AG04450 (cell line): Measurements from ENCODE around the gene BFSP1. TPM values are rescaled to one million over a fixed set of nuclear protein-coding genes. Genes with fewer than 3 reads are reported as not detected.

Experiments
- CTCF ChIA-PET: fragments of 300-600, 350-600 bp; formaldehyde crosslinking; extraction: SDS; loops from one replicate; lab custom pipeline; 2022; ENCODE audit warnings: antibody characterized with exemption, inconsistent platforms; lab: Charles Lee
- POLR2A ChIA-PET: fragments of 350-600 bp; formaldehyde crosslinking; extraction: SDS; loops from one replicate; lab custom pipeline; 2021; ENCODE audit warnings: antibody characterized with exemption, inconsistent platforms; lab: Yijun Ruan, JAX
- DNase-seq: peaks from one replicate; pipeline ENCODE4 v3.0.0-alpha.2; 2011; ENCODE audit warnings: low read depth, low spot score
- H3K27ac ChIP-seq: one replicate; pipeline ENCODE4 v1.5.1; 2012; ENCODE audit warnings: low read depth, low read length, control low read depth
- H3K27me3 ChIP-seq: one replicate; pipeline ENCODE4 v1.6.0; 2012; ENCODE audit warnings: low read length; ENCODE audit not compliant: control insufficient read depth, insufficient read depth
- H3K4me3 ChIP-seq: 2 replicates; pipeline ENCODE4 v1.5.1; 2011; ENCODE audit warnings: mild to moderate bottlenecking, low read depth, low read length, control low read depth
- H3K9me3 ChIP-seq: 2 replicates; pipeline ENCODE4 v1.5.1; 2012; ENCODE audit warnings: low read length; ENCODE audit not compliant: control insufficient read depth, insufficient read depth
- polyA plus RNA-seq: library from polyadenylated mRNA; depleted of rRNA; stranded (reverse); fragments of >200 nt; gene quantifications from 2 replicates; pipeline ENCODE4 v1.2.3, GENCODE V29; 2011
- TF ChIP-seq, protein P1 (sequence below): IDR thresholded peaks from 2 replicates; pipeline ENCODE4 v1.5.1; 2011; ENCODE audit warnings: low read depth, low read length, control low read depth, inconsistent platforms

Gene BFSP1
- polyA plus RNA-seq, 1 experiment: 2.9 TPM

GRCh38 chr20:17558941-17559304 lies 27.7 kb upstream of the BFSP1 start:
- Histone ChIP-seq H3K9me3 (no peaks in the 10 kb centered on the region), H3K27me3 (no peaks in the 10 kb centered on the region), H3K27ac (peak overlapping the region; percentile 99), H3K4me3 (peak overlapping the region; percentile 18)
- TF ChIP-seq, protein P1, sequence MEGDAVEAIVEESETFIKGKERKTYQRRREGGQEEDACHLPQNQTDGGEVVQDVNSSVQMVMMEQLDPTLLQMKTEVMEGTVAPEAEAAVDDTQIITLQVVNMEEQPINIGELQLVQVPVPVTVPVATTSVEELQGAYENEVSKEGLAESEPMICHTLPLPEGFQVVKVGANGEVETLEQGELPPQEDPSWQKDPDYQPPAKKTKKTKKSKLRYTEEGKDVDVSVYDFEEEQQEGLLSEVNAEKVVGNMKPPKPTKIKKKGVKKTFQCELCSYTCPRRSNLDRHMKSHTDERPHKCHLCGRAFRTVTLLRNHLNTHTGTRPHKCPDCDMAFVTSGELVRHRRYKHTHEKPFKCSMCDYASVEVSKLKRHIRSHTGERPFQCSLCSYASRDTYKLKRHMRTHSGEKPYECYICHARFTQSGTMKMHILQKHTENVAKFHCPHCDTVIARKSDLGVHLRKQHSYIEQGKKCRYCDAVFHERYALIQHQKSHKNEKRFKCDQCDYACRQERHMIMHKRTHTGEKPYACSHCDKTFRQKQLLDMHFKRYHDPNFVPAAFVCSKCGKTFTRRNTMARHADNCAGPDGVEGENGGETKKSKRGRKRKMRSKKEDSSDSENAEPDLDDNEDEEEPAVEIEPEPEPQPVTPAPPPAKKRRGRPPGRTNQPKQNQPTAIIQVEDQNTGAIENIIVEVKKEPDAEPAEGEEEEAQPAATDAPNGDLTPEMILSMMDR: no peak
- DNase-seq: no peak
- ChIA-PET POLR2A (interaction anchor here (3.1 to 3.5 kb wide), 2 partner anchors 11 to 15 kb away, joined by 15 to 28 read pairs; partner anchors contain the start of gene DSTN), CTCF (interaction anchor here (1.1 kb wide), 1 partner anchor 14 kb away, joined by 3 read pairs; no protein-coding TSS in a partner anchor)

- Histone ChIP-seq H3K27ac (peak overlapping the region; percentile 99), H3K27me3 (no peaks in the 10 kb centered on the region), H3K9me3 (no peaks in the 10 kb centered on the region), H3K4me3 (peak overlapping the region; percentile 53)
- peak; percentile 59 for DNase-seq
- POLR2A ChIA-PET: interaction anchor here (0.9 to 3.5 kb wide), 5 partner anchors 12 to 36 kb away, joined by 3 to 28 read pairs (median 4); partner anchors contain the start of genes BFSP1 and DSTN
- TF ChIP-seq, protein P1: no peak
- CTCF ChIA-PET: interaction anchor here (0.8 to 1.1 kb wide), 3 partner anchors 12 to 15 kb away, joined by 3 to 4 read pairs (median 4); partner anchors contain the start of gene DSTN
Measured at GRCh38 chr20:17558154-17558940, 27.2 kb upstream of the BFSP1 start.

GRCh38 chr20:17557675-17558006 lies 26.5 kb upstream of the BFSP1 start:
- CTCF ChIA-PET: interaction anchor here (0.6 to 1.8 kb wide), 4 partner anchors 9 to 21 kb away, joined by 3 to 6 read pairs (median 4); partner anchors contain the start of gene DSTN
- no peaks in the 10 kb centered on the region for H3K27me3 ChIP-seq
- H3K27ac ChIP-seq: peak overlapping the region; percentile 99
- no peaks in the 10 kb centered on the region for H3K9me3 ChIP-seq
- POLR2A ChIA-PET: interaction anchor here (0.9 to 3.5 kb wide), 5 partner anchors 13 to 37 kb away, joined by 3 to 28 read pairs (median 4); partner anchors contain the start of genes BFSP1 and DSTN
- peak; percentile 70 for DNase-seq
- peak overlapping the region; percentile 45 for H3K4me3 ChIP-seq
- TF ChIP-seq, protein P1: no peak

DNA sequence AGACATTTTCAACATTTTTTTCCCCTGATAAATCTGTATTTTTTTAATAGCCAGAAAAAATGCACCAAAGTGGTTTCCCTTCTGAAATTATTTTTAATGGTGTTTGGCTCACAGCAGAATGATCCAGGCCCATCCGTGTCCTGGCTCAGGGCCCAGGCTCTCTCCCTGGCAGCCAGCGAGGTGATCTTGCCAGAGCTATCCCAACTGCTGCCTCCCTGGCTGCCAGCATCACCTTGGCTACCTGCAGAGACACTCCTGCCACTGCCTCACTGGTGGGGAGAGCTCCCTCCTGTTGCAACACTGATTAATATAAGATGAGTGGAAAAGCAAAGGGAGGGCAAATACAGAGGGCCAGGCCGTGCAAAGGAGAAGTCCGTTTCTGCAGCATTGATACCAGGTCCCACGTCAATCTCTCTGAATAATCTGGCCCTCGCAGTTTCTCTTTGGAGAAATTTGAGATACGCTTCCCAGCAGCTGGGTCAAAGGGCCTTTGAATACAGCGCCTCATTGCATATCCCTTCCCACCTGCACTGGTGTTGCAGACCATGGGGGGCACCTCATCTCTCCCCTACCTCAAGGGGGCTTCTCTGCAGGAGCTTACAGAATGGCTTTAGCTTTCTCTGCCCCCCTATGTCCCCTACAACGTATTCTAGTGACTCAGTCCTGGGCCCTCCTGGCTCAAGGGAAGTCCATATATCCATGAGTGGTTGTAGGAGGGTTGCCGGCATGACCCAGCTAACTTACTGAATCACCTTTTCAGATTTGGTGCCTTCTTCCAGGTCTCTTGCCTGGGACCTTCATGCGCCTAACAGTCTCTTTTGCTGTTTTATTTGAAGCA lies 25.9 kb upstream of the BFSP1 start:
- Histone ChIP-seq H3K27ac (peak overlapping the region; percentile 99), H3K27me3 (no peaks in the 10 kb centered on the region), H3K9me3 (no peaks in the 10 kb centered on the region), H3K4me3 (peak overlapping the region; percentile 20; the same call in 1 of the 2 replicates)
- TF ChIP-seq, protein P1: no peak
- CTCF ChIA-PET: interaction anchor here (0.6 to 1.8 kb wide), 6 partner anchors 9 to 53 kb away, joined by 3 to 6 read pairs (median 4); partner anchors contain the start of gene DSTN
- DNase-seq: no peak
- POLR2A ChIA-PET: interaction anchor here (0.9 to 3.5 kb wide), 5 partner anchors 13 to 37 kb away, joined by 3 to 28 read pairs (median 4); partner anchors contain the start of genes BFSP1 and DSTN
